ENCODE data around the gene ELF5.
A peak's percentile ranks its signal among the peaks of the same experiment; 100 is the strongest.

Gene ELF5

DNA sequence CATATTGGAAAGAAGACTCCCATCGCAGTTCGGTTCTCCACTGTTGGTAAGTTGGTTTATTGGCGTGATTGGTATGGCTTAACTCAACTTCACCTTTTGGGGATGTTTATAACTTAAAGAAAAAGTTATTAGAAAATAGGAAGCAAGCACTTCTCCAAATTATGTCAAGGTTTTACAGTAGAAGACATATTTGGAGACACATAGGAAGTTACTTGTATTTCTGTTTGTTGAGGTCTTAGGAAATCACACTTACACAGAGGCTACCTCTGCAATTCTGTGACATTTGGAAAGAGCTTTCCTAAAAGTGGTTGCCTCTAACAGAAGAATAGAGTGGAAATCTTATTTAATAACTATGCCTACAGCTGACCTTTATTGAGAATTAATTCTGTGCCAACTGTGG is 62.5 kb downstream of the ELF5 start:
- DNase-seq (ENCODE audit: low read depth) = no peak

DNA sequence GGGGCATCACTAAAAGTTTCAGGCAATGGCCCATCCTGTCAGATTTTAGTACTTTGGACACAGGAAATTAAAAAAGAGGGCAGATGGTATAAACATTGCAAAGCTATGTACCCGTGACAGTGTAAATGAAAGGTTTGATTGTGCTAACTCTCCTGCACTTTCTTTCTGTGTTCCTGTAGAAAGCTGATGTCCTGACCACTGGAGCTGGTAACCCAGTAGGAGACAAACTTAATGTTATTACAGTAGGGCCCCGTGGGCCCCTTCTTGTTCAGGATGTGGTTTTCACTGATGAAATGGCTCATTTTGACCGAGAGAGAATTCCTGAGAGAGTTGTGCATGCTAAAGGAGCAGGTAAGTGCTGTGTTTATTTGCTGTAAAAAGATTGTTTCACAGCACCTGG is 64.6 kb downstream of the ELF5 start:
- no peak for DNase-seq (ENCODE audit: low read depth)

DNA sequence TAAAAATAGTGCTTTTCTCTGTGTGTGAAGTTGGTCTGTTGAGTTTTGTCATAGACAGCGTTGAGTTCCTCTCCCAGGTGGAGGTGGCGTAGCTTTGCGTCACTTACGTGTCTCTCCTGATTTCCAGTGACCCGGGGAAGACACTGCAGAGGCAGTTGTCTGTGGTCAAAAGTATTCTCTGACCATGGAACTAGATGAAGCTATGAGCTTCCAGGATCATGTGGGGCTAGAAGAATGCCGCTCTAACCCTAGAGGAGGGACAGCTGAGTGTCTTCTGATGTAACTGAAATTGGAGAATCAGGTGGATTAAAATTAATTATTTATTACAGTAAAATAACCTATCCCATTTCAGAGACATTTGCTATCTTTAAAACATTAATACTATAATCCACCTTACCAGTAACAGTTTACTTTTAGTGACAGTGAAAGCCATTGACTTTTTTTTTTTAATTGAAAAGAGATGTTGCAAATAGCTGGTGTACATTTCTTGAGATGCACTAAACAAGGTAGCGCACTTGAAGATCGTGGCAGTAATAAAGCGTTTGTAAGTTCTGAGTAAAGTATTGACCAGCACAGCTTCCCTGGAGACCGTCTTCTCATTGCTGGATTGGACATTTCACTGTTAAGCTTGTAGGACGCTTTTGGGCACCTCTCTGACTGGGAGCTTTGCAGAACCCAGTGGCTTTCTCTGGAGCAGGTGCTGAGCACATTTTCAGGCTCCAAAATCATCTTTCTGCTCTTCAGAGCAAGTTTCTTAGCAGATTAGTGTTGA is 65.2 kb downstream of the ELF5 start:
- no peak for DNase-seq (ENCODE audit: low read depth)

DNA sequence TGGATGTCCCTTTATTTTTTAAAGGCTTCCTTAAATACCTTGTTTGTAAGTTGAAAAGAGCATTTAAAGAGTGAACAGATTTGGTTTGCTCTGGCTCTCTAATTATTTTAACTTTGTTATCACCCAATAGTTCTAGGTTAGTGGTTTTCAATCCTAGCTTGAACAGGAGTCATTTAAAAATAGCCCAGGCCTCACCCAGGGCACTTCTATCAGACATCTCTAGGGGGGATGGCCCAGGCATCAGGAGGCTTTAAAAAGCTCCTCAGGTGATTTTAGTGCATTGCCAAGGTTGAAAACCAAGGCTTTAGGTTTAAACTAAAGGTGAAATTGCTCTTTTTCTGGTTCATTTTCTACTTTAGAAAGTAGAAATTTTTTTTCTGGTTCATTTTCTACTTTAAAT is 66.5 kb downstream of the ELF5 start:
- DNase-seq (ENCODE audit: low read depth) = no peak

DNA sequence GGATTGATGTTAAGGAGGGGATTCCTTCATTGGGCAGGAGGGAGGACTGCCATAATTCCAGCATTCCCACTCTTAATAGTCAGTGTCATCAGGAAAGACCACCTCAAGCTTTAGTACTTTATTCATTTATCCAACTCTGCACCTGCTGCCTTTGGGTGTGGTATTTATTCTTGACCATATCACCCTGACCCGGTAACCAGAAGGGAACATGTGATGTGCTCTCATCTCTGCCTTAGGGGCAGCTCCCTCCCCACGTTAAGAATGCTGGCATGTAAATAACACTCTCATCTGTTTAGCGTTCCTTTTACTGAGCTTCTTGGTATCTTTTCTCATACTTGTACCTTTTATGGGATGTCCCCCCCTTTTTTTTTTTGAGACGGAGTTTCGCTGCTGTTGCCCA is 67.2 kb downstream of the ELF5 start:
- DNase-seq (ENCODE audit: low read depth) = no peak

DNA sequence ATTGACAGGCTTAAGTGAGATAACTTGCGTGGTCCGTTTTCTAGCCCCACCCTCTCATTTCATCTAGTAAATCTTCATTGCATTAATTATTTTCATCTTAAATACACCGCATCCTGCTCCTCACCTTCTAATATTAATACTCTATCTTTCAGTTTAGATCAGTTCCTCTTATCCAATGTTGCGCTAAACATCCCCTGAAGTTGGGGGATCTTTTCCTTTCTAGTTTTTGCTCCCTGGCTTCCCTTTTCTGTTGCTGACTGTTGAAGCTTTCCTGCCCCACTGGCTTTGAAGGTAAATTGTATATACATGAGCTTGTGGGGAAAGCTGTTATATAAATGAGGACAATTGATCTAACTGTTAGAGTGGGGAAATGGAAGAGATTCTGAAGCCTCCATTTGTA is 67.6 kb downstream of the ELF5 start:
- no peak for DNase-seq (ENCODE audit: low read depth)

DNA sequence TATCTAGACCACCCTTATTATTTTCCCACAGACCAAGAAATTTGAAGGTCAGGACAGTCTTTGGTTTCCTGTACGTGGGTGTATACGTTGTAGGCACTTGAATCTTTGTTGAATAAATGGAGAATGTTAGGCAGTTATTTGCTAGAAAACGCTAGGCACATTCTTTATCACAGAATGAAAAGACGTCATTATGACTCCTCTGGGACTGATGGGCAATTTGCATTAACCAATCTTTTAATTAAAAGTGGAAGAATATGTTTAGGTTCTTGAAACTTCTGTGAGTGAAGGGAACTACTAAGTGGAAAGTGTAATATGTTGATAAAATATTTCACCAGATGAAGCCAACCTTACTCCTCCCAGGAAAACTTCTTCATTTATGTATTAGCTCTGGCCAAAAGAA is 69.2 kb downstream of the ELF5 start:
- DNase-seq (ENCODE audit: low read depth) = no peak

DNA sequence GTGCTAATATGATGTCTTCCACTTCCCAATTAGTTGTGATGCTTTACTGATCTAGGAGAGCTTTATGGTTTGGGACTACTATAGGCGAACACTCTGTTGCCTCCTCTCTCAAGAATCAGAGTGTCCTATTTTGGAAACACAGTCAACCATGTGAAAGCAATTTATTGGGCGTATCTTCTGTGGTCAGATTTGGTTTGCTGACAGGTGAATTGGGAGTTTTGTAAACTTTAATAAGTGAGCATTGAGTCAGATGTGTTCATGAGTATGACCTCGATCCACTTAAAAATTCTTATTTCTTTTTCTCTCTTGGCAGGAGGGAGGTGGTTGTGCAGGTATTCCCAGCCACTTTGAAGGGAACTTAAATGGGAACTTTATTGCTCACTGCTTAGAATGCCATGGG is 70.5 kb downstream of the ELF5 start:
- no peak for DNase-seq (ENCODE audit: low read depth)

DNA sequence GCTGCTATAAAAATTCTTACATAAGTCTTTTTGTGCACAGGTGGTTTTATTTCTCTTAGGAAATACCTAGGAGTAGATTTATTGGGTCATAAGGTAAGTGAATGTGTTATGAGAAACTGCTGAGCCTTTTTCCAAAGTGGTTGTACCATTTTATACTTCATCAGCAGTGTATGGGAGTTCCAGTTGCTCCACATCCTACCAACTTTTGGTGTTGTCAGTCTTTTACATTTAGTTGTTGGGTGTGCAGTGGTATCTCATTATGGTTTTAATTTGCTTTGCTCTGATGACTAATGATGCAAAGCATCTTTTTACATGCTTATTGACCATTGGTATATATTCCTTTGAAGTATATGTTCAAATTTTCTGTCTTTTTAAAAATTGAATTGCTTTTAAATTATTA is 71.8 kb downstream of the ELF5 start:
- DNase-seq (ENCODE audit: low read depth) = no peak

DNA sequence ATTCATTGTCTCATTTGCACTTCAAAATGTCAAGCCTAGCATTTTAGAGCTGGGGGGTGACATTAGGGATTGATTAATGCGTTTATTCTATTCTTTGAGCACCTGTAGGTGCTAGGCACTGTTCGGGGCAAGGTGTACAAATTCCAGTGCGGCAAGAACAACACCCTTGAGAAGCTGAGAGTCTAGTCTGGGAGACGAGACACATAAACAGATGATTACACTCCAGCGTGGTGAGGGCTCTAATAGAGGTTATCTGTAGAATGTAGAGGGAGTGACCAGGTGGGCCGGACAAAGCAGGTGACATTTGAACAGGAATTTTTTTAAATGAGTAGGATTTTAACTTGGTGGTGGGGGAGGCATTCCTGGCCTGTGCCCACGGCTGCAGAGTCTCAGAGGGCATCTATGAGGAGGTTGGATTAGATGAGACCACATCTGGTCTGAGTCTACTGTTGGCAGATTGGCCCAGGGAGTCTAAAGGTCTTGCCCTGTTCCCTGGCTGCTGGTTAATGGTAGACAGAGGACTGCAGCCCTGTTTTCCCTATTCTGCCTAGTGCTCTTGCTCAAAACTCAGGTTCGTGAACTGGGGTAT is 73.9 kb downstream of the ELF5 start:
- DNase-seq (ENCODE audit: low read depth) = peak; percentile 23

DNA sequence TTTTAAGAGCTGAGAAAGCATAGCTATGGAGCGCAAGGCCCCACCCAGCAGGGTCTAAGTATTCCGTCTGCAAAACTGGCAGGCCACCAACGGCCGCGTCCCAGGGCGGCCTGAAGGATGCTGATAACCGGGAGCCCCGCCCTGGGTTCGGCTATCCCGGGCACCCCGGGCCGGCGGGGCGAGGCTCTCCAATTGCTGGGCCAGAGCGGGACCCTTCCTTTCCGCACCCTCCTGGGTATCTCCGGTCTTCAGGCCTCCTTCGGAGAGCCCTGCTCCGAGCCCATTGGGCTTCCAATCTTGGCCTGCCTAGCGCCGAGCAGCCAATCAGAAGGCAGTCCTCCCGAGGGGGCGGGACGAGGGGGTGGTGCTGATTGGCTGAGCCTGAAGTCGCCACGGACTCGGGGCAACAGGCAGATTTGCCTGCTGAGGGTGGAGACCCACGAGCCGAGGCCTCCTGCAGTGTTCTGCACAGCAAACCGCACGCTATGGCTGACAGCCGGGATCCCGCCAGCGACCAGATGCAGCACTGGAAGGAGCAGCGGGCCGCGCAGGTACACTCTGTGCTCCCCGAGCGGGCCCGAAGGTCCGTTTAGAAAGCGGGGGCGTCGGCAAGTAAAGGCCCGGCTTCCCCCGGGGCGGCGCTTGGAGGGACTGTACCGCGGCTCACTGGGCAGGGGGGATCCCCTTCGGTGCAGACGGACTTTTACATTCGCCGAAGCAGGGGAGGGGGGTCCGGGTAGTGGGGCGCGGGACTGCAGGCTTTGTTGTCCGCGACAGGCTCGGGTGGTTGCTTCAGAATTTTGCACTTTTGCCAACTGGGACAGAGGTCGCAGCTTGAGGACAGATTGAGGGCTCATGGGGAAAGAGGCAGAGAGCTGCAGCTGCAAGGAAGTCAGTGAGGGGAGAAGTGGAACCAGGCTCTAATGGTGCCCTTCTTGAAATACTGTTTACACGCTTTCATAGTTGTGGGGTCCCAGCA is 74.8 kb downstream of the ELF5 start, which contains the start of gene CAT:
TSS of gene CAT (plus strand) at position 406 of the 979 bp plus-strand sequence. CDS start at position 486, 80 bp downstream.
- DNase-seq (ENCODE audit: low read depth) = peak; percentile 98

DNA sequence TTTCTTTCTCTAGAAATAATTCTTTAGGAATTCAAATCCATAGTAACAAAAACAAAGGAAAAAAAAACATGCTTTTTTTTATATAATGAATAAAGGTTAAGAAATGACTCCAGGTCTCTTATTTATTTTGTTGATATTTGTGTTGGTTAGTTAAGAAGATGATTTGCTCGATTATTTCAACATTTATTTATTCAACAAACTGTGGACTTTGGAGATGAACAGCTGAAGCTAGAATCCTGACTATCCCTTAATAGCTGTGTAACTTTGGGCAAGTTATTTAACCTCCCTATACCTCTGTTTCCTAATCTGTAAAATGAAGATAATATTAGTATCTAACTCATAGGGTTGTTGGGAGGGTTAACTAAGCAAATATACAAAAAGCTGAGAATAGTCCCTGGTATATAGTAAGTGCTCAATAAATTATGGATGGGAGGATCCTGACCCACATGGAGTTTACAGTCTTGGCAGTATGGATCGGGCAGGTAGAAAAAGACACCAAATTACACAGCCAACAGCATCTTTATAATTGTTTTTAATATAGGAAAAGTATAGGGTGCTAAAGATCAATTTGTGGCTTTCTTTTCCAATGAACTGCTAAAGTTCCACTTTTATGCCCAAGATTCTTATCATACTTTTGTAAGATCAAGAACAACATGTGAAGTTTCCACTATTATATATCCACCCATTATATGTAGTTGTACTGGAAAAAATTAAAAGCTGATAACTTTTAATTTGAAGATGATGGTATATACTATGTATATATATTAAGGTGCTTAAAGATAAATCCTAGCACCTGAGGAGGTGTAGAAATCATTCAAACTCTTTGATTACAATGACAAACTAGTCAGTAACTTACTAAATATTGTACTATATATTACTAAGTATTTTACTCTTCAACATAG is 76.1 kb downstream of the ELF5 start:
- no peak for DNase-seq (ENCODE audit: low read depth)

DNA sequence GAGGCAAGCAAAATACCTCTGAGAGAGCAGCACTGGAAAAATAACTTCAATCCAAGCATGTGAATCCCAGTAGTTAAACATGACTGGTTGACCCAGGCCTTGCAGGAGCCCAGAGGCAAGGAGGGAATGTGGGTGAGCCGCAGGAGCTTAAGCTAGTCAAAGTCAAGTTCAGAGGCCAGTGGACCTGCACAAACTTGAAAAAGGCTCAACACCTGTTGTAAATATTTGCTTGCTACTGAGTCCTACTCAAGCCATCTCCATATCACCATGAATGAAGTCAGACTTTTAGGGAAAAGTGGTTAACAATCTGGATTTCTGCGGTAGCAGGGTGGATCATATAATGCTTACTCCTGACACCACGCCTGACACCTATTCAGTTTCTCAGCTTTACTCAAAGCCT is 79.7 kb downstream of the ELF5 start:
- DNase-seq (ENCODE audit: low read depth) = no peak

DNA sequence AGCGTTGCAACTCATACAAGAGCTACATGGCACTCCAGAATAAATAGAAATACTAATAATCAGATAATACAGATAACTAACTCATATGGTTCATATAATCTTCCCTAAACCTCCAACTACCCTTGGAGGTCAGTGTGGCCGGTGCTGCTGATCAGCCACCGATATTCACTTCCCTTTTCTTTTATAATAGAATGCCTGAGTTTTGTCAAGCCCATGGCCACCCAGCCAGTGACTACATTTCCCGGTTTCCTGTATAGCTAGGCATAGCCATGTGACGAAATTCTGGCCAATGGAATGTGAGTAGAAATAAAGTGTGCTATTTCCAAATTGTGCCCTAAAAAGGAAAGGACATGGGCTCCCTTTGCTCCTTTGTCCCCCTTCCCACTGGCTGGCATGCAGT is 80.8 kb downstream of the ELF5 start:
- no peak for DNase-seq (ENCODE audit: low read depth)

DNA sequence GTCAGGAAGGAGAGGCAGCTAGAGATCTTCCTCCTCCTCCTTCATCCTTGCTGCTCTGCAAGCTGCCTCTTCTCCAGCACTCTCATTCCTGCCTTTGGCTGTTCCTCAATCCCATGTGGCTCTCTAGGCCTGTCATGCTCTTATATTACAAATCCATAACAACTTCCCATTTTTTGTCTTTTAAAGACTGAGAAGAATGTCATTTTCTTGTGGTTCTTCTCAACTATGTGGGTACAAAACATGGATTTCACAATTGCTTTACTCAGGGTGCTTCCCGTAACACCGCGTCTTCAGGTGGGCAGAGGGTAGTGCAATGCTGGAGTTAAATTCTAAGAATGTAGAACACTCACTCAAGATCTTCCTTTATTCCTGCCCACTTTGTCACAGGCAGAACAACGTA is 81.6 kb downstream of the ELF5 start:
- DNase-seq (ENCODE audit: low read depth) = no peak

All from fibroblast of gingiva (primary cell).